Measurements from ENCODE around the gene GGTA1. TPM values are rescaled to one million over a fixed set of nuclear protein-coding genes. Genes with fewer than 3 reads are reported as not detected.

Gene GGTA1
- total RNA-seq, 1 donor = not detected

DNA sequence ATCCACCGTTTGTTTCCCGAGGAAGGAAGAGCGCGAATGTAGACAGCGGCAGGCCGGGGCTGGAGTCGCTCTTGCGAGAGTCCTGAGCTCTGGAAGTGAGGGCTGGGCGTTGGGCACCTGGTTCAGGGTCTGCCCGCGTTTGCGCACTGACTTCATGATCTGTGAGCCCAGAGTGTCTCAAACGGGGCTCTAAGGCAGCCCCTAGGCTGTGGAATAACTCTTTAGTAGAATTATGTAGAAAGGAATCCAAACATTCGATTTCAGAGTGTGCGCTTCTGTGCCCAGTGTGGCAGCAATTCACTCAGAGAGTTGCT is 478 bp upstream of the GGTA1 start:
- H3K4me3 ChIP-seq (ENCODE audit: low read depth, low read length) = peak overlapping the region; percentile 37
- DNase-seq (ENCODE audit: low read depth) = no peak
- TF ChIP-seq CTCF (IDR thresholded peaks at IDR 0.05; ENCODE audit: insufficient read depth, low read depth, low read length) = no peak

GRCh38 chr9:121499177-121499426 is 542 bp downstream of the GGTA1 start:
- DNase-seq (ENCODE audit: low read depth) = no peak
- no peak for TF ChIP-seq CTCF (IDR thresholded peaks at IDR 0.05; ENCODE audit: insufficient read depth, low read depth, low read length)
- H3K4me3 ChIP-seq (ENCODE audit: low read depth, low read length) = peak overlapping the region; percentile 27

DNA sequence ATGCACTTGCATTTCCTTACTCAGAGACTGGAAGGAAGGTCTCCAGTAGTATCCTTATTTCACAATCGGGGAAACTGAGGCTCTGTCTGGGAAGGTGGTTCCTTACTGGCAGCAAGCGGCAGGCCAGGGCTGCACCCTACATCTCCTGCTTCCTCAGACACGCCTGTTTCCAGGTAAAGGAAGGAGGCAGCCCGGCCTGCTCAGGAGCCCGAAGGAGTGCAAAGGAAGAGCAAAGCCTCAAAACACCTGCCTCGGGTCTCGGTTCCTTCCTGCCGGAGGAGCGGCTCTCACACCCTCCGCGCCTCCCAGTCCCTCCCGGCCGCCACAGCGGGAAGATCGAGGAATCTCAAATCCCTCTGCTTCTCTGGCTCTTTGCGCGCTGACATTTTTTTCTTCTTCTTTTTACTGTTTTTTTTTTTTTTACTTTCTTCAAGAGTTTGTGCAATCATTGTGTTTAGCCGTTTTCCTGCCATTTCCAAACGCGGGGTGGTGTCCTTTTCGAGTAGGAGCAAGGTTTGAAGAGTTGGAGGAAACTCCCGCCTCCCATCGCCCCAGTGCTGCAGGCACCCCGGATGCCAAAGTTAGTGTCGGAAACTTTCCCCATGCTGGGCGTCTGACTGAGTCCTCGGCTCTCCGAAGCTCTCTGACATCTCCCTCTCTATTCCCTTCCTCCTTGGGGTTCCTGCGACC is 1.0 kb downstream of the GGTA1 start:
- no peak for TF ChIP-seq CTCF (IDR thresholded peaks at IDR 0.05; ENCODE audit: insufficient read depth, low read depth, low read length)
- peak; percentile 41 for DNase-seq (ENCODE audit: low read depth)

GRCh38 chr9:121498150-121498486 is 1.5 kb downstream of the GGTA1 start:
- peak; percentile 75 for TF ChIP-seq CTCF (IDR thresholded peaks at IDR 0.05; ENCODE audit: insufficient read depth, low read depth, low read length)
- H3K4me3 ChIP-seq (ENCODE audit: low read depth, low read length) = no peak overlapping the region
- peak; percentile 60 for DNase-seq (ENCODE audit: low read depth)

More for the DNA sequence above, 1.0 kb downstream of the GGTA1 start:
- H3K4me3 ChIP-seq (ENCODE audit: low read depth, low read length) = no peak overlapping the region

DNA sequence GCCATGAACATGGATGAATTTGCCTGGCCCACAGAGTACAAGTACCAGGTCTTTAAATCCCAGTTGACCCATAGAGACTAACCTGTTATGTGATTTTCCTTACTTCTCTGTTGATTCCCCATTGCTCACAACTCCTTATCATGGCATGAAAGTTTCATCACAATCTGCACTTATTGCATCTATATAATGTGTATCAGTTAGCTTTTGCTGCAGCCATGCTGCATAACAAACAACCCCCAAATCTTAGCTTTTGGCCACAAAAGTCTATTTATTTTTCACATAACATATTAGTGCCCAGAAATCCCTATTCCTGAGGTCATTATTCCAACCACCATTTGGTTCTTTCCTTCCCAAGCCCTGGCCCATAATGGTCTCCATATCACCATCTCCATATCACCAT is 3.7 kb downstream of the GGTA1 start:
- H3K4me3 ChIP-seq (ENCODE audit: low read depth, low read length) = no peak overlapping the region
- no peak for DNase-seq (ENCODE audit: low read depth)
- TF ChIP-seq CTCF (IDR thresholded peaks at IDR 0.05; ENCODE audit: insufficient read depth, low read depth, low read length) = no peak

DNA sequence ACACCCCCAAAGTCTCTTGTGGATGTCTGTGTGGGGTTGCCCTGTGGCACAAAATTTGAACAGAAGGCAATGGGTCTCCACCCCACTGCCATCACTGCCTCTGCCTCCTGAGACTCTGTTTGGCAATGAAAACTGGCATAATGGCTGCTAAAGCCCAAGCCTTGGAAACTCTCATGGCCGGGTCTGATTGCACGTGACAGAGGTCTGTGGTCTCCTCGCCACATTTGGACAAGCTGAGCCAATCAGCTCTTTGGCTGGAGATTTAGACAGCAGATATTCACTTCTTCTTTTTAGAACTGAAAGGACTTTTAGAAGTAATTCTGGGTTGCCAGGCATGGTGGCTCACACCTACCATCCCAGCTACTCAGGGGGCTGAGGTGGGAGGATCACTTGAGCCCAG is 5.5 kb downstream of the GGTA1 start:
- no peak for DNase-seq (ENCODE audit: low read depth)
- TF ChIP-seq CTCF (IDR thresholded peaks at IDR 0.05; ENCODE audit: insufficient read depth, low read depth, low read length) = no peak
- no peak overlapping the region for H3K4me3 ChIP-seq (ENCODE audit: low read depth, low read length)

DNA sequence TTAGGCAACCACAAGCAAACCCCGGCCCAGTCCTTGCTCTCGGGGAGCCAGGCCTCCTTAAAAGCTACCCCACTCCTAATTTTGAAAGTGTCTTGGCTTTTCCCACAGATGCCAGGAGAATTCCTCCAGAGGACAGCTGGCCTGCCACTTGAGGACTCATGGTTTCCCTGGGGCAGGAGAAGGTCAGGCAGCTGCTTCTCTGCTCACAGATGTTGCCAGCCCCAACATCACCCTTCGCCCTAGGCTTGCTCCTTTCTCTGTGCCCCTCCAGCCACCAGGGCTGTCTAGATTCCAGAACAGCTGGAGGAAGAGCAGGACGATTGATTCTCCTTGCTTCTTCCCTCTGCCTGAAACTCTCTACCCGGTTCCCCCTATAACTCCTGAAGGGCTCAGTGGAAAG is 8.5 kb downstream of the GGTA1 start:
- DNase-seq (ENCODE audit: low read depth) = no peak
- TF ChIP-seq CTCF (IDR thresholded peaks at IDR 0.05; ENCODE audit: insufficient read depth, low read depth, low read length) = no peak
- no peak overlapping the region for H3K4me3 ChIP-seq (ENCODE audit: low read depth, low read length)

Data from fibroblast of villous mesenchyme (primary cell).